Measurements from ENCODE around the gene OR2S2. TPM values are rescaled to one million over a fixed set of nuclear protein-coding genes. Genes with fewer than 3 reads are reported as not detected.

The OR2S2 gene
- total and polyA plus RNA-seq, 2 of the 8 experiments (the other 6 are each of a cell fraction or from before 2014, with no cell fraction given) = not detected

- H3K36me3 ChIP-seq (ENCODE audit: control insufficient read depth in 2 of 4, insufficient read depth in 4 of 4, low read length in 3 of 4) = no peaks in the 10 kb centered on the region
- H3K4me3 ChIP-seq (ENCODE audit: extremely low read depth in 1 of 4, insufficient read depth in 2 of 4, low read depth in 3 of 4, low read length in 4 of 4) = no peak overlapping the region
- no peaks in the 10 kb centered on the region for H3K4me1 ChIP-seq (replicated peaks in 1 of 4; ENCODE audit: control insufficient read depth in 3 of 4, insufficient read depth in 4 of 4, low read length in 3 of 4)
- no peak for FAIRE-seq
- no peak for DNase-seq (ENCODE audit: low read depth in 1 of 2, low spot score in 2 of 2)
- no peak overlapping the region for H3K9ac ChIP-seq (replicated peaks in 1 of 4; ENCODE audit: extremely low read depth in 1 of 4, low read depth in 3 of 4, low read length in 3 of 4)
- H3K4ac ChIP-seq (replicated peaks; ENCODE audit: insufficient read length, low read depth, low read length) = no peak overlapping the region
- no peak overlapping the region for H3K56ac ChIP-seq (replicated peaks; ENCODE audit: insufficient read length, low read depth, low read length)
- no peak overlapping the region for H2BK20ac ChIP-seq (ENCODE audit: low read length)
- ChIA-PET CTCF (ENCODE audit: partially characterized antibody) (interaction anchor here (1.2 to 5.7 kb wide), 2 partner anchors 12 to 121 kb away, joined by 3 to 24 read pairs; partner anchors contain the start of gene SPAG8), POLR2A (ENCODE audit: partially characterized antibody) (interaction anchor here (0.6 kb wide), 1 partner anchor 12 kb away, joined by 3 read pairs; no protein-coding TSS in a partner anchor)
- H2BK15ac ChIP-seq (ENCODE audit: low read length) = no peak overlapping the region
- H4K5ac ChIP-seq (ENCODE audit: insufficient read length, low read depth, low read length) = no peak overlapping the region
- no peaks in the 10 kb centered on the region for H4K20me1 ChIP-seq (replicated peaks in 1 of 2; ENCODE audit: control insufficient read depth in 1 of 2, insufficient read depth in 2 of 2, low read length in 2 of 2)
- H3K79me1 ChIP-seq (ENCODE audit: low read depth, low read length) = no peaks in the 10 kb centered on the region
- no peak overlapping the region for H2AK5ac ChIP-seq (ENCODE audit: low read depth, low read length)
- H3K23me2 ChIP-seq (ENCODE audit: low read depth, low read length) = no peaks in the 10 kb centered on the region
- WGBS, 2 experiments (ENCODE audit: extremely low coverage in 1 of 2, insufficient coverage in 1 of 2, insufficient read length in 1 of 2, insufficient replicate concordance in 2 of 2, low coverage in 1 of 2, low lambda C conversion rate in 2 of 2, missing lambda C conversion rate in 1 of 2) = 92% methylated on average over 3 of the region's 3 CpGs; no CpG with 5 or more reads in 1 of the 2 experiments
- H3K79me2 ChIP-seq (ENCODE audit: control insufficient read depth in 1 of 2, insufficient read depth in 2 of 2, low read length in 2 of 2) = no peaks in the 10 kb centered on the region
- H3K27me3 ChIP-seq (replicated peaks in 1 of 4; ENCODE audit: control insufficient read depth in 3 of 4, extremely low read depth in 1 of 4, insufficient read depth in 3 of 4, low read length in 3 of 4) = no peaks in the 10 kb centered on the region
- H3K14ac ChIP-seq (ENCODE audit: insufficient read length) = no peak overlapping the region
- H2BK120ac ChIP-seq (replicated peaks; ENCODE audit: low read depth, low read length) = no peak overlapping the region
- no peak overlapping the region for H4K91ac ChIP-seq (replicated peaks; ENCODE audit: insufficient read length, low read length)
- H3K9me3 ChIP-seq (ENCODE audit: insufficient read depth in 2 of 2, low read depth in 1 of 2, low read length in 1 of 2) = no peaks in the 10 kb centered on the region
- TF ChIP-seq SIRT6 (IDR thresholded peaks at IDR 0.05; ENCODE audit: low read length) (no peak), TCF12 (IDR thresholded peaks at IDR 0.05; ENCODE audit: low read depth, low read length) (no peak), RXRA (IDR thresholded peaks at IDR 0.05; ENCODE audit: insufficient read depth, low read depth, low read length) (no peak), NANOG (IDR thresholded peaks at IDR 0.05; ENCODE audit: insufficient read depth, low read depth, low read length, poor library complexity, severe bottlenecking) (no peak), JUND (IDR thresholded peaks at IDR 0.05; ENCODE audit: low read length) (no peak), SP1 (IDR thresholded peaks at IDR 0.05; ENCODE audit: low read depth, low read length) (no peak)
- no peak overlapping the region for H2BK12ac ChIP-seq (ENCODE audit: low read depth, low read length)
- no peak overlapping the region for H3K4me2 ChIP-seq (ENCODE audit: insufficient read depth in 1 of 2, low read depth in 2 of 2, low read length in 2 of 2)
- no peak overlapping the region for H2BK5ac ChIP-seq (ENCODE audit: low read depth, low read length)
- H4K8ac ChIP-seq (ENCODE audit: extremely low read depth, insufficient read depth, low read length) = no peak overlapping the region
- H2AFZ ChIP-seq (ENCODE audit: low read length) = no peak overlapping the region
- no peak overlapping the region for H3K23ac ChIP-seq (ENCODE audit: insufficient read length)
- no peak overlapping the region for H3K18ac ChIP-seq (ENCODE audit: extremely low read depth, low read length)
- H3K27ac ChIP-seq (ENCODE audit: low read depth, low read length) = no peak overlapping the region
Observed at GRCh38 chr9:35932735-35933134, 25.2 kb downstream of the OR2S2 start.

Data from H1 (cell line).